HG03135 (cell line): ENCODE results near the gene PKMYT1.

Experiments used
- ATAC-seq: cut with Tn5 transposase; IDR thresholded peaks from one replicate; pipeline ENCODE4 v1.9.1; 2021; ENCODE audit warnings: mild to moderate bottlenecking, moderate library complexity; ENCODE audit not compliant: unreplicated experiment

The PKMYT1 gene

GRCh38 chr16:2980227-2981176 lies at the start of gene PKMYT1:
Gene PKMYT1, minus strand, starts transcription at chr16:2980446. Its CDS starts 789 bp downstream, at chr16:2979657.
- ATAC-seq, result peak; percentile 63

DNA sequence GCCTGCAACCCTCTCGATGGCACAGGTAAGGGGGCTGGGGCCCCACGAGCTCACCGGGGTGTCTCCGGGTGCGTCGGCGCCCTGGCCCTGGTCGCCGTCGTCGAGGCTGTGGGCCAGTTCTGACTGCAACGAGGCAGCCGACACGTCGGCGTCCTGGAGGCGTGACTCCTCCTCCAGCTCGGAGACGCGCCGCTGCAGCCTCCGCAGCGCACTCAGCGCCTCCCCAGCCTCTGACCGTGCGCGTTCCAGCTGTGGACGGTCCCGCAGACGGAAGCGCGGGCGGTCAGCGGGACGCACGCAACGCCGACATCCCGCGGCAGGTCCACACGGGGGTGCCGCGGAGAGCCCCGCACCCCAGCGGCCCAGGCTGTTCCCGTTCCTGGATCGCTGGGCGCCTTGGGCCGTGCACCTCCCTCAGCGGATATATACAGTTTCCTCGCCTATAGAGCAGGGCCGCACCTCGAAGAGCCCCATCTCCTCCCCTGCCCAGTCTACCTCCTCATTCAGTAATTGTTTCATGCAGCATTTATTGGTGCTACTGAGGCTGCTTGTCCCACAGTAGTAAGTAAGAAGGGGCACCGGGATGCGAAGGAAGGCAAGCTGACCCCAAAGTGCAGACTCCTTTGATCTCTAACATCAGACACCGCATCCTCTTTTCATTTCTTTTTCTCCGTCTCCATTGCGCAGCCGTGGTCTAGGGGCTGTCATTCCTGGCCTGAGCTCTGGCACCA lies 49.4 kb upstream of the PKMYT1 start:
- no peak for ATAC-seq

DNA sequence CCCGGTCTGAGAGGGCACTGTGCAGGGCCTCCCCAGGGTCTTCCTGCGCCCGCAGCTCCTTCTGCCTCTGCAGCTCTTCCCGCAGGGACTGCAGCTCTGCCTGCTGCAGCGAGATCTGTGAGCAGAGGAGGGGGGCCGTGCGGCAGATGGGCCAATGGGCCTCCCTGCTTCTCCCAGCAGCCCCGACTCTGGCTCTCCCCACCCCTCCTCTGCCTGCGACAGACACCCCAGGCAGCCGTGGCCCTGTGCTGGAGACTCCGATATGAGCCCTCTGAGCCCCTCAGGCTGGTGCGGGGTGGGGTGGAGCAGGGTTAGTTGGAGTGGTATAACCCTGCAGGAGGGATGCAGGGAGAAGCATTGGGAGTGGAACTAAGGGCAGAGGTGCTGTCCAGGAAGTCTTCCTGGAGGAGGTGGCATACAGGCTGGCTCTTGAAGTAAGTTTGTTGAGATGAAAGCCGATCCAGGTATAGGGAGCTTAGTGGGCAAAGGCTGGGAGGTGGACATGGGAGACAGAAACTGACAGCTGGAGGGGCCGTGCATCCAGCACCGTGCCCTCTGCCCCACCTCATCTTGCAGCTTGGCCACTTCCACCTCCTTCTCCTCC lies 48.6 kb upstream of the PKMYT1 start:
- ATAC-seq, result no peak

DNA sequence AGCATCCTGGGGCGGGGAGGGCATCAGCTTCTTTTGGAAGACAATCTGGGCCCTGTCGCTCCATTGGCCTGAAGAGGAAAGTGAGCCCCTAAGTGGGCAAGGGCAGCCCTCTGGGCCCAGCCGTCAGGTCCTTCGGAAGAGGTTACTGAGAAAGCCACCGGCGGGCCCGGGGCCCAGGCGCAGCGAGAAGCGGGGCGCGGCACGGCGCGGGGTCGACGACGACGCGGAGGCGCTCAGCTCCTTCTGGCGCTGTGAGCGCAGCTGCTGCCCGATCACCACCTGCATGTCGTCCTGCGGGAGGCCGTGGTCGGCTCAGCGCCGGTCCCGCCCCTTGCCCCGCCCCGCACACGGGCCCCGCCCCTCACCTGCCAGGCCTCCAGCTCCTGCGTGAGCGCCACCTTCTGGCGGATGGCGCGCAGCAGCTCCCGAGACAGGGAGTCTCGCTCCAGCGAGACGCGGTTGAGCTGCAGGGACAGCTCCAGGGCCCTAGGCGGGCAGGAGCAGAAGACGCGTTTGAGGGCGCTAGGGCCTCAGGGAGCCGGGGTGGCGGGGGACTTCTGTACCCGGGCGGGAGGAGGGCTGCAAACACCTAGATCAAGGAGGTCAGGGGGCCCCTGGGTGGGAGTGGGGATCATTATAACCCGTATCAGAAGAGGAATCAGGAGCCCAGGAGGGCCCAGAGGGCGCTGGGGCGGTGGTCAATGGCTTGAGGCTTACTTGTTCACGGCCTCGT lies 47.9 kb upstream of the PKMYT1 start:
- ATAC-seq, result no peak

GRCh38 chr16:3027489-3027795 lies 47.2 kb upstream of the PKMYT1 start:
- ATAC-seq, result no peak

GRCh38 chr16:3026609-3027488 lies 46.6 kb upstream of the PKMYT1 start:
- no peak for ATAC-seq

GRCh38 chr16:3026003-3026378 lies 45.7 kb upstream of the PKMYT1 start:
- ATAC-seq, result no peak

DNA sequence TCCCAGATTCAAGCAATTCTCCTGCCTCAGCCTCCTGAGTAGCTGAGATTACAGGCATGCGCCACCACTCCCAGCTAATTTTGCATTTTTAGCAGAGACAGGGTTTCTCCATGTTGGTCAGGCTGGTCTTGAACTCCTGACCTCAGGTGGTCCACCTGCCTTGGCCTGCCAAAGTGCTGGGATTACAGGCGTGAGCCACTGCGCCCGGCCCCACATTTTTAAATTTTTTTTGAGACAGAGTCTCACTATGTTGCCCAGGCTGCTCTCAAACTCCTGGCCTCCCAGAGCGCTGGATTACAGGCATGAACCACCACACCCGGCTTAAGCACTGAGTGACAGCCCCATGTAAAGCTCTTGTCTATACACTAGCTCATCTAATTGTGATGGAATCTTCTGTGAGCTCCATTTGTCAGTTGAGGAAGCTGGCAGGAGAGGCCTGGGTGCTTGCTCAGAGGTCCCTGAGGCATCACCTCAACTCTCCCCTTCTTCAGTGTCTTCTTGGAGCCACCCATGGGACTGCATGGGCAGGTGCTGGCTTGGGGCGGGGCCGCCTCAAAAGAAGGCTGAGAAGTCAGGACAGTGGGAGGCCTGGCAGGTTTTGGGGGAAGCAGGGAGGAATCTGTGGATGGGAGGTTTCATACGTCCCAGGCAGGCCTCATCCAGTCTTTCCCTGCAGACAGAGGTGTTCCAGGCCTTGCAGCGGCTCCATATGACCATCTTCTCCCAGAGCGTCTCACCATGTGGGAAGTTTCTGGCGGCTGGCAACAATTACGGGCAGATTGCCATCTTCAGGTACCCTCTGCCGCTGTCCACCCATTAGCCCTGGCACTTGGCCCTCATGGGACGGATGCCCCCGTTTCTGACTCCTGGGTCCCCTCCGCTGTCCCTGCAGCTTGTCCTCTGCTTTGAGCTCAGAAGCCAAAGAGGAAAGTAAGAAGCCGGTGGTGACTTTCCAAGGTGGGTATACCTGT lies 45.1 kb upstream of the PKMYT1 start:
- ATAC-seq, result no peak

GRCh38 chr16:3023669-3024478 lies 43.6 kb upstream of the PKMYT1 start, which contains the start of the genes HCFC1R1 and THOC6:
Gene HCFC1R1, minus strand, starts transcription at chr16:3023942. Its CDS starts 1 bp downstream, at chr16:3023941.
Gene THOC6, plus strand, starts transcription at chr16:3024035. Its CDS starts 292 bp downstream, at chr16:3024327.
- ATAC-seq, result peak; percentile 66

- no peak for ATAC-seq
These were observed 43.1 kb upstream of the PKMYT1 start for GRCh38 chr16:3023415-3023668.

GRCh38 chr16:3022684-3023414 lies 42.6 kb upstream of the PKMYT1 start:
- no peak for ATAC-seq

- ATAC-seq, result no peak
These were observed 42.0 kb upstream of the PKMYT1 start for GRCh38 chr16:3022208-3022683.

DNA sequence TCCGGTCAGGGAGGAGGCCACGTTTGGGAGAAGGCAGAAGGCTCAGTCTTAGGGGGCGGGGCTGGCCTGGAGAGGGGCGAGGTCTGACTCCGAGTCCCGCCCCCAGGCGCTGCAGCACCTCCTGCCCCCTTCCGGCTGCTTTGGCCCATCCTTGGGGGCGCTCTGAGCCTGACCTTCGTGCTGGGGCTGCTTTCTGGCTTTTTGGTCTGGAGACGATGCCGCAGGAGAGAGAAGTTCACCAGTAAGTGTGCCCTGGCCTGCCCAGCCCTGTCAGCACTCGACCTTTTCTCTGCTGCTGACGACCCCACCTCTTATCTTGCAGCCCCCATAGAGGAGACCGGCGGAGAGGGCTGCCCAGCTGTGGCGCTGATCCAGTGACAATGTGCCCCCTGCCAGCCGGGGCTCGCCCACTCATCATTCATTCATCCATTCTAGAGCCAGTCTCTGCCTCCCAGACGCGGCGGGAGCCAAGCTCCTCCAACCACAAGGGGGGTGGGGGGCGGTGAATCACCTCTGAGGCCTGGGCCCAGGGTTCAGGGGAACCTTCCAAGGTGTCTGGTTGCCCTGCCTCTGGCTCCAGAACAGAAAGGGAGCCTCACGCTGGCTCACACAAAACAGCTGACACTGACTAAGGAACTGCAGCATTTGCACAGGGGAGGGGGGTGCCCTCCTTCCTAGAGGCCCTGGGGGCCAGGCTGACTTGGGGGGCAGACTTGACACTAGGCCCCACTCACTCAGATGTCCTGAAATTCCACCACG lies 41.4 kb upstream of the PKMYT1 start:
- ATAC-seq, result peak; percentile 32

- no peak for ATAC-seq
These were observed 40.6 kb upstream of the PKMYT1 start for GRCh38 chr16:3020604-3021448.

DNA sequence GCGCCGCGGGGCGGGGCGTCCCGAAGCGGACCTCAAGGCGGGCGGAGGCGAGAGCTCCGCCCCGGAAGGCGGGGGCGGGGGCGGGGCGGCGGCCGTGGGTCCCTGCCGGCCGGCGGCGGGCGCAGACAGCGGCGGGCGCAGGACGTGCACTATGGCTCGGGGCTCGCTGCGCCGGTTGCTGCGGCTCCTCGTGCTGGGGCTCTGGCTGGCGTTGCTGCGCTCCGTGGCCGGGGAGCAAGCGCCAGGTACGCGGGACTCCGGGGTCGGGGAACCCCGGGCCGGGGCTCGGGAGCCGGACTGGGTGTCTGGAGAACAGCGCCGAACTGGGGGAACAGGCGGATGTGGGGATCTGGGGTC lies 40.0 kb upstream of the PKMYT1 start, which contains the start of gene TNFRSF12A:
TSS of gene TNFRSF12A (plus strand) at position 122 of the 357 bp plus-strand sequence. CDS start at position 152, 30 bp downstream.
- ATAC-seq, result no peak
